ENCODE data around the gene ARFGEF3.
A peak's percentile ranks its signal among the peaks of the same experiment; 100 is the strongest.

Gene ARFGEF3

DNA sequence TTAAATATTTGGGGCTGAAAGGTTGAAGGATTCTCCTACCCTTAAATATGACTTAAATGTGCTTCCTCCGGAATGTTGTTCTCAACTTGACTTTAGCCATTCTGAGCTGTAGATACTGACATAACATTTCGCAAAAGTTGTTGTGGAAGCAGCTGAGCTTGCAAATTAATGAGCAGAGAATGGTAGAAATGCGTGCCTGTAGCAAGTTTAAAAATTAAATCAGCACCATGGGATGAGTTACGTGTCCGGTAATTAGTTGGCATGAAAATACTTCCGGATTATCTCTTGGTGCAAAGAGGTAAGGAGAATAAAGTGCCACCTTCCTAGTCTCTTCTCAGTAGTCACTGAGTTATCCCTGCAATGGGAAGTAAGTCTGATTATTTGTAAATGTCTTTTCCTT, 80.2 kb downstream of the ARFGEF3 start:
- DNase-seq (ENCODE audit: low read depth): no peak

DNA sequence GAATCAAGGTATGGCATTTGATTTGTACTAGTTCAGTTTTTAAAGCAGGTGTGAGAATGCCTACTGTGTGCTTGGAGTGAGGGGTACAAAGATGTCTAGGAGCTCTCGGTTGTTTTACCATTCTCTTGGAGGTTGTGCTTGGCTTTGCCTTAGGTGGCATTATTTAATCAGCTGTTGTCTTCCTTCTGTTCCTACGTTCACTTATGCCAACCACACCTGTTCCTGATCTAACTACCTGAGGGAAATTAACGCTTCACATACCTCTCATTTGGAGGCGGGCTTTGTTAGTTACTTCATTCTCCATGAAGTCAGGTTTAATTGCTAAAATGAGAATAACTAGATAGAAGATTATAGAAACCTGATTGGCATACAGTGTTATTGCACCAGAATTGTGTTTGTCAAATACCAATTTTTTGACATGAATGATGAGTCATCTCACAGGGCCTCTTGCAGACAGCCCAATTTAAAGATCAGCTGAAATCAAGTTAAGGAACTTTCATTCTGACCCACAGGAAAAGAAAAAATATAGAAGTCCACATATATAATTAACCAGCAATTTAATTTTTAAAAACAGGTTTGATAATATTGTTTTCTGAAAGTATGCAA, 81.4 kb downstream of the ARFGEF3 start:
- DNase-seq (ENCODE audit: low read depth): no peak

DNA sequence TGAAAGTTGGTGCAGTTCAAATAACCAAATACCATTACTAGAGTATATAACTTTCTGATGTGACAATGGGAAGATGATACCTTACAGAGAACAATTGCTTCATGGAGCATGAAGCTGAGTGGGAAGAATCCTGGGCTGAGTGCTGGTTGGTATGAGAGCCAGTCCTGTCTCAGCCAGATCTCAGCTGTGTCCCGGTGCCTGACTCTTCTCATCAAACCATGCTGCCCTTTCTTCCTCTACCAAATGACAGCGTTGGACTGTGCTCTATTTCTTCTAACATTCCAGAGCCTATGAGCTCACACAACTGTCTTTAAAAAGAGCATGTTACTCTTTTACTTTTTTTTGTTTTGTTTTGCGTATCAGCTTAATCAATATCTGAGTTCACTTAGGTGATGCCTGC, 84.0 kb downstream of the ARFGEF3 start:
- DNase-seq (ENCODE audit: low read depth): no peak

DNA sequence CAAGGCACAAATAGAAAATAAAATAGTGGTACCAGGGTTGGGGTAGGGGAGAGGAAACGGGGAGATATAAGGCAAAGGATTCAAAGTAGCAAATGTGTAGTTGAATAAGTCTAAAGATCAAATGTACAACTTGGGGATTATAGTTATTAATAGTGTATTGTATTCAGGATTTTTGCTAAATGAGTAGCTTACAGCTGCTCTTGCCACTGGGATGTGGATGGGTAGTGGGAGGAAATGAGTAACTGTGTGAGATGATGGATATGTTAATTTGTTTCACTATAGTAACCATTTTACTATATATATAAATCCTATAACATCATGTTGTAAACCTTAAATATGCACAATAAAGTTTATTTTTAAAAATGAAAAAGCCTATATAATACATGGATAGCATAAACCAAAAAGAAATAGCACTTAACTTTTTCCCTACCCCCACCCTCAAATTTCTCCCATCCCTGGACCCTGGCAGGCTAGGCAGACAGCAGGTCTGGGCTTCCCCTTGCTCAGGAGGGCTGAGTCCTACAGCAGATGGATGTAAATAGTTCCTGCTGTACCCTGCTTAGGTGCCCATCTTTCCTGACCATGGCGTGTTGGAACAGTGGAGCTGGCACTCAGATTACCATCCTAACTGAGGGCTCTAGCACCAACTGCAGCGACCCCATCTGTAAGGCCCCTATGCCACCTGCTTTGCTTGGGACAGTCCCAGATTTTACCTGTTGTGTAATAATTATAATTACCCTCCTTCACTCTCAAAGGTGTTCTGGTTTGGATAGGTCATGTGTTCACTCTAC, 85.1 kb downstream of the ARFGEF3 start:
- no peak for DNase-seq (ENCODE audit: low read depth)

DNA sequence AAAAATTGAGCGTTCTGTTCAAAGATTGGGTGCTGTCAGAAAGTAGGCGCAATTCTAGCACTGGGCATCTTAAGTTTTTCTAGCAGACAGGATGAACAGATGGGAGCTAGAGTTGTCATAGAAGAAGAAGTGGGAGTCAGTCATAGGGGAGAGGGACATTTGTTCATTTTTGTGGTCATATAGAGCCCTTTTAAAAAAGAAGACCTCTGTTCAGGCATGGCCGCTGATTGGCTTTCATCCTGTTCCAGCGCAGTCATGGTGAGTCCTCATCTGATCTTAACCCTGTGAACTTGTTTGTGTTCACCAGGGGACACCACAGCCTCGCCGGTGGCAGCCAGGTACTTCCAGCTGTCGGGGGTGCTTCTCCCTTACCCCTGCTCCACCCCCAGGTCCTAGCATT, 86.3 kb downstream of the ARFGEF3 start:
- no peak for DNase-seq (ENCODE audit: low read depth)

DNA sequence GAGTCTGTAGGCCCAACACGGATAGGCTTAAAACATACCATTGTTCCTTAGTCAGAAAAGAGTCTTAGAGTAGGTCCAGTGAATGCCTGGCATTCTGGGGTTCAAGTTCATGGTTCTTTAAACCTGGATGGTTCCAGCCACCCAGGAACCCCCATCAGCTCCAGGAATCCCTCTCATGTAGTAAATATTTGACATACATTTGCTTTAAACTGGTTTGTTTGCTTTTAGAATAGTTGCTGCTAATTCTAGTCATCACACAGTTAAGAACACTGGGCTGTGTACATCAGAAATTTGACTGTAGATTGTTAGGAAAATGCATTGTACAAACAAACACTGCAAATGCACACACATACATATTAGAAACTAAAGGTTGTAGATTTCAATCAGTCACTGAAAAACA, 87.1 kb downstream of the ARFGEF3 start:
- no peak for DNase-seq (ENCODE audit: low read depth)

DNA sequence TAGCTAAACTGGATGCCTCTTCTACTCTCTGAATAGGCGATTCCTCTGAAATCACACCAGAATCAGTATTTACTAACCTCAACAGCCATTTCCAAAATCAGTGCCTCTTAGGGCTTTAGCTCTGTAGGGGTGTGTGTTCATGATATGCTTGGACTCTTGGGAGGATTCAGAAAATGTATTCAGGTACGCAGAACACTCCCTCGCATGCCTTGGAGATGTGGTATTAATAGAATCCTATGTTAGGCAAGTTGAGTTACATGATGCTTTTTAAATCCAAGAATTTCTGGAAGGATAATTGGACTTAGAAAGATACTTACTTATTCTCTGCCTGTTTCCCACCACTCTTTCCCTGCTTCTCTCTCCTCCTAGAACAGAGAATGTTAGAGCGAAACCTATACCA, 88.3 kb downstream of the ARFGEF3 start:
- no peak for DNase-seq (ENCODE audit: low read depth)

DNA sequence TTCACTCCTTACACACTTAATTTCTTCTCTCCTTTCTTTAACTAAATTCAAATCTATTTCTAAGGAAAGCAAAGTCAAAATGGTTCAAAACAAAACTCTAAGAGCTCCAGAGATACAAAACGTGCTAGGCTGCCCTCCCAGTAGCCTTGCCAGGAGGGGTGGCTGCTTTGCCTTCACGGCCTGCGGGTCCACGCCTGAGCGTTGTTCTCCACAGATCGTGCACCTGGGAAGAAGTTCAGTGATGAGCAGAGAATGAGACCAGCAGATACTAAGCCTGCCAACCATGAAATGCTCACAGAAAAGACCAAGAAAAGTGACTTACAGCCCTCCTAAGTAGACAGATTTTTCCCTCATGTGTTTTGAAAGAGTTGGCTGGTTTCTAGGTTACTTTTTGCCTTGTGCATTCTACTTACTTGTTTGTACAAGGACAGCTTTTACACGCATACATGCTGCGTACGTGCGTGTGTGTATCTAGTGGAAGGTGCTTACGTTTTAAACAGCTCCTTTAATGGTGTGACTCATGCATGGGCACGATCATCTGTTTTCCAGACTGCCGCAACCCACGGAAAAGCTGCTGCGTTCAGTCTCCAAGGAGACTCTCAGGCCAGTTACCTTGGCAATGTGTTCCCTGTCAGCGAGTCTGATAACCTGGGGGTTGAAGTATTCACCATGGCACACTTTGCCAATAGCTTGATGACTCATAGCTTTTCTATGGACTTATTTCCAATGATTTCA, 88.9 kb downstream of the ARFGEF3 start:
- DNase-seq (ENCODE audit: low read depth): peak; percentile 89

DNA sequence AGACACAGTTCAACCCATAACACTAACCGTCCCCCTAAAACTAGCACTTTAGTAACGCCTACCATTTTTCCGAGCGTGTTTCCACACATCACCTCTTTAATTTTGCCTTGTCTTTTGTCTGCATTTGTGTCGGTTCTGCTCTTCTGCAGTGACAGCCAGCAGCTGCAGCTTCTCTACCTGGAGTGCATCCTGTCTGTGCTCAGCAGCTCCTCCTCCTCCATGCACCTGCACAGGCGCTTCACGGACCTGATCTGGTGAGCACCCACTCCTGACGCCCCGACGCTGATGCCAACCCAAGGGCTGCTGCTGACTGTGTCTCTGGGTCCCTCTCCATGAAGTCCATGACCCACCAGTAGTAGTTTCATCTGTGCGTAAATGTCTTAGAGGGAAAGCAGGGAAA, 92.0 kb downstream of the ARFGEF3 start:
- DNase-seq (ENCODE audit: low read depth): no peak

DNA sequence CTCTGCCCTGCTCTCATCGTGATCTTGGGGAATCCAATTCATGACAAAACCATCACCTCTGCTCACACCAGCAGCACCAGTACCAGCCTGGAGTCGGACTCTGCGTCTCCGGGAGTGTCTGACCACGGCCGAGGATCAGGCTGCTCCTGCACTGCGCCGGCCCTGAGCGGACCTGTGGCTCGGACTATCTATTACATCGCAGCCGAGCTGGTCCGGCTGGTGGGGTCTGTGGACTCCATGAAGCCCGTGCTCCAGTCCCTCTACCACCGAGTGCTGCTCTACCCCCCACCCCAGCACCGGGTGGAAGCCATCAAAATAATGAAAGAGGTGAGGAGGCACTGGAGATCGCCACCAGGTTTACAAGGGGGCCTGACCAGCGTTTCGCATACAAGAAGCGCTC, 93.7 kb downstream of the ARFGEF3 start:
- DNase-seq (ENCODE audit: low read depth): no peak

DNA sequence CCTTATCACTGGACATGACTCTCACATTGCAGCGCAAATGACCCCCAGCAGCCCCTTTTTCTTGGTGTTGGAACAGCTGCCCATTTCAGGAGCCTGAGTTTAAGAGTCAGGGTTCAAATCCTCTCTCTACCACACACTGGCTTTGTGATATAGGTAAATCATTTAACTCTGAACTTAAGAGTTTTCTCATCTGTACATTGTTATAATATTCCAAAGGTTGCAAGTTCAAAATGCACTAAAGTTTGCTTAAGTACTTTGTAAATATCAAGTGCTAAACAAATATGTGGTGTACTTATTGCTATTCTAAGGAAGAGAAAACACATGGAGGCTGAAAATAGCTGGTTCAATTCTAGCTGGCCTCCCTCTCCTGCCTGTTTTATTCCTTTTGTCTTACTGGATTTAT, 95.9 kb downstream of the ARFGEF3 start:
- DNase-seq (ENCODE audit: low read depth): no peak

DNA sequence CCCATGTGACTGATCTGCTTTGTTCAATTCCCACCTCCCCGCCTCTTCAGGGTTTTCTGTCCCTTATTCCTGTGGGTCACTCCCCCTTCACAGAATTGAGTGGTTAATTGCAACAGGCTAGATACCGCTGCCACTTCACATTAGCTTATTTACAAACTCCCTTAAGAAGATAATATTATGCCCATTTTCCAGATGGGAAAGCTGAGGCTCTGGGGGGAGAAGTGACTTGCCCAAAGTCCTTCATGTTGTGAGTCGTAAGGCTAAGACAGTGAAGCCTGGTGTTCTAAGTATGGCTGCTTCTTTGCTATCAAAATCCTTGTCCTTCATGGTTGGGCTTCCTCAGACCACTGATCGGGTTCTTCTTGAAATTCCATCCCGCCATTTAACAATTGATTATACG, 96.5 kb downstream of the ARFGEF3 start:
- DNase-seq (ENCODE audit: low read depth): no peak

DNA sequence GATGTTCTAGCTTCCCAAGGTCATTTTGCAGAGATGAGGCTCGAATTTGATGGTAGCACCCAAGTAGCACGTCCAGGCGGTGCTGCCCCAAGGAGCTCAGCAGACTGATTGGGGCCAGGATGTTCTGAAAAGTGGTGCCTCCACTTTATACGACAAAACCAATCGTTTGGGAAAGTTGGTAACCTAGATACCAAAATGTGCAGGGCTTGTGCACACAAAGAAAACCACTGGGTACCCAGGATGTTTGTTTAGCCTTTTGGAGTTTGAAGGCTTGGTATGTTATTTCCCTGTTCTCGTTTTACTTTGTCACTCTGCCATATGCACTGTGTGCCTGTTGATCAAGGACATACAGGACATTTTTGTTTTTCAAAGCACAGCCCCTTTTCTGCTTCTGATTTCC, 97.3 kb downstream of the ARFGEF3 start:
- no peak for DNase-seq (ENCODE audit: low read depth)

DNA sequence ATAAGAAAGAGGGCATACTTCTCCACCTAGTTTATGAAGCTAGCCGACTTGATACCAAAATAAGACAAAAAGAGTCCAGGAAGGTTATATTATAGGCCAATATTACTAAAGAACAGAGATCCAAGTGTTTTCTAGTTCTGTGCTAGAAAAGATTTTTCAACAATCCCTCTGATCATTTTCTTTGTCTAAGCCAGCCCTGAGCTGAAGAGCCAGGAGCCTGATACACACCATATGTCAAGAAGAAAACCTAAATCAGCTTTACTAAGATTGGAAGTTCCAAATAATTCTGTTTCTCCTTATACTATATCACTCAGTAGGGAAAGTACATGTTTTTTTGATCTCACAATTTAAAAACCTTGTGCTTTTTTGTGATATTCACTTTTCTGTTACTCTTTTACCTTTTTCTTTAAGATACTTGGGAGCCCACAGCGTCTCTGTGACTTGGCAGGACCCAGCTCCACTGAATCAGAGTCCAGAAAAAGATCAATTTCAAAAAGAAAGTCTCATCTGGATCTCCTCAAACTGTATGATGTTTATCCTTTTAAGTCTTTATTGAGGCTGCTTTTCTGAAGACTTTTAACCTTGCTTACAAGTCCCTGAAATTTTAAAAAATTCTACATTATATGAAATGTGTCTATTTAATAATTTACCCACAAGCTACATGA, 99.5 kb downstream of the ARFGEF3 start:
- no peak for DNase-seq (ENCODE audit: low read depth)

DNA sequence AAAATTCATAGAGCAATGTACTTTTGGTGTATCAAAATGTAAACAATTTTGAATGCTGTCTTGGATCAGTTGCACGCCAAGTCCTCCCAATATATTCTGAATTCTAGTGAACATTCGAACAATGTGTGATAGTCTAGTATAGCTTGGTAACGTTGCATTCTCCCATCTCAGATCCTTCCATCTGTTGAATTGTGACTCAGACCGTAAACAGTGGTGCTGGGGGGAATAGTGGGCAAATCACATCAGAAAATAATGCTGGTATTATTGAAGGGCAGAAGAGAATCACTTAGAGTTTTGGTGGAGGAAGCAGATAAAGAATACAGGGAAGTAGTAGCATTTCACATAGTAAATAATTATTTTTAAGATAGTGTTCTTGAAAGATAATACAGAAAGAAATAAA, 102.2 kb downstream of the ARFGEF3 start:
- no peak for DNase-seq (ENCODE audit: low read depth)

DNA sequence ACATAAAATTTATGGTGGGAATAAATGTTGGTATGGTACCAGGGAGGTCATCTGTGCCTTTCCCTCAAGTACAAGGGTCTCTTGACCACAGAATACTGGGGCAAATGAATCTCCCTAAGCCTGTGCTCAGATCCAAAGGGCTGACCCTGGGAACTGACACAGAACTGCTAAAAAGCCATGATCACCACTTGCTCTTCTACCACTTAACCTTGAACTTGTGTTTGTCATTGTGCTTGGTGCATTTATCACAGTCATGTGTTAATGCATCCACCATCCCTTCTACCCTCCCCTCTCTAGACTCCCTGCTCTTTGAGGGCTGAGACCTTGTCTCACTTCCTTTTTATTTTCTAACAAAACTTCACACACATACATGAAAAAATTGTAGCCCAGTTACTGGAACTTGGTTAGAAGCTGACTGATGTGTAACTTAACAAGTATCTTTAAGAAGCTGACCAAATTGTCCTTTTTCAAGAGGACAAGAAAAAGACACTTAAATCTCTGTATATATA, 102.7 kb downstream of the ARFGEF3 start:
- no peak for DNase-seq (ENCODE audit: low read depth)

DNA sequence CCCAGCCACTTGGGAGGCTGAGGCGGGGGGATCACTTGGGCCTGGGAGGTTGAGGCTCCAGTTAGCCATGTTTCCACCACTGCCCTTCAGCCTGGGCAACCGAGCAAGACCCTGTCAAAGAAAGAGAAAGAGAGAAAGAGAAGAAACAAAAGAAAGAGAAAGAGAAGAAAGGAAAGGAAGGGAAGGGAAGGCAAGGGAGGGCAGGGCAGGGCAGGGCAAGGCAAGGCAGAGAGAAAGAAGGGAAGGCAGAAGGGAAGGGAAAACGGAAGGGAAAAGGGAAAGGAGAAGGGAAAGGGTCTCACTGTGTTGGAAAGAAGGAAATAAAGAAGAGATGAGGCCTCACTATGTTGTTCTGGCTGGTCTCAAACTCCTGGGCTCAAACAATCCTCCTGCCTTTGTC, 104.4 kb downstream of the ARFGEF3 start:
- DNase-seq (ENCODE audit: low read depth): no peak

DNA sequence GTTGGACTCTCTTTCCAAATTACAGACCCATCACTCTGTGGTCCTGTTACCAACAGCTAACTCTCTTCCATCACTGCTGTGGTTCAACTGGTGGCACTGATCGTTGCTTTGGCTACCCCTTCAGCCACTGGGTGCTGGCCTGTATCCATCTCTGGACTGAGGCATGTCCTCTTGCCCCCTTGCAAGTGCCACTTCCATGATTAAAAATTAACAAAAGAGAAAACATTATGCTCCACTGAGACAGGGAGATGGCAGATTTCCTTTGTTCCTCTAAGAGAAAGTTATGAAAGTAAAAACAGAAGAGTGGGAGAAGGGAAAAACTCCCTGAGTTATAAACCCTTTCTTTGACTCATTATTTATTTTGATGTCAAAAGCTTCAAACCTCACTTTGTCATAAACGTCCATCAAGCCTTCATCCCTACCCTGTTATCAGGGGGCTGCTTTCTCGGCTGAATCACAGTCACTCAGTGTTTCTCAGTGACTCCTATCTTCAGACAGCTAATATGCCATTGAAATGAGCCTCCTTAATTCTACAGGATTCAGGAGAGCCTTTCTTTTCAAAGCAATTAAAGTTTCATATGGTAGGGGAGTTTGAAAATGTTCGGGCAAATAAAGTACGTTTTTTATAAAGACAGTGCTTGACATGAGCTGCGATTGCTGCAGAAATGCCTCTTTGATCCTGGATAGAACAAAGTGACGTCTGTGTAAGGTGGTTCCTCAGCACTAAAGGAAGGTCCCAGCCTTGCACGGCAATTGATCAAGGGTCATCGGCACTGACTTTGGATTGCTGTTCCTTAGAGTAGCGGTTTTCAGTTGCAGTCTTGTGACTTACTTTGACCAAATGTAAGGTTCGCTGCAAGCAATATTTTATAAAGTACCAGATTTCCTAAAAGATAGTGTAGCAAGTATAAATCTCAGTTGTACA, 106.5 kb downstream of the ARFGEF3 start:
- DNase-seq (ENCODE audit: low read depth): no peak

DNA sequence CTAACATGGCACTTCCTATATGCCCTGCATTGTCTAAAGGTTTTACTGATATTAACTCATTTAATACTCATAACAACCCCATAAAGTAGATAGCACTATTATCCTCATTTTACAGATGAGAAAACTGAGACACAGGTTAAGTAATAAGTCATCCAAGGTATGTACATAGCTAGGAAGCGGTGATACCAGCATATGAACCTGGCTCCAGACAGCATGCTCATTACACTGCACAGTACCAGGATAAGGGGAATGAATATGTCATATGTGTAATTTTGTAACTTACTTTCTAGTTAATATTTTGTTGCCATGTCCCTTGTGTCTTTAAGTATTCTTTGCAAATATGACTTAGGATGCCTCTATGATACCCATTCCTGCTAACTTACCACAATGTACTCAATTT, 109.7 kb downstream of the ARFGEF3 start:
- no peak for DNase-seq (ENCODE audit: low read depth)

DNA sequence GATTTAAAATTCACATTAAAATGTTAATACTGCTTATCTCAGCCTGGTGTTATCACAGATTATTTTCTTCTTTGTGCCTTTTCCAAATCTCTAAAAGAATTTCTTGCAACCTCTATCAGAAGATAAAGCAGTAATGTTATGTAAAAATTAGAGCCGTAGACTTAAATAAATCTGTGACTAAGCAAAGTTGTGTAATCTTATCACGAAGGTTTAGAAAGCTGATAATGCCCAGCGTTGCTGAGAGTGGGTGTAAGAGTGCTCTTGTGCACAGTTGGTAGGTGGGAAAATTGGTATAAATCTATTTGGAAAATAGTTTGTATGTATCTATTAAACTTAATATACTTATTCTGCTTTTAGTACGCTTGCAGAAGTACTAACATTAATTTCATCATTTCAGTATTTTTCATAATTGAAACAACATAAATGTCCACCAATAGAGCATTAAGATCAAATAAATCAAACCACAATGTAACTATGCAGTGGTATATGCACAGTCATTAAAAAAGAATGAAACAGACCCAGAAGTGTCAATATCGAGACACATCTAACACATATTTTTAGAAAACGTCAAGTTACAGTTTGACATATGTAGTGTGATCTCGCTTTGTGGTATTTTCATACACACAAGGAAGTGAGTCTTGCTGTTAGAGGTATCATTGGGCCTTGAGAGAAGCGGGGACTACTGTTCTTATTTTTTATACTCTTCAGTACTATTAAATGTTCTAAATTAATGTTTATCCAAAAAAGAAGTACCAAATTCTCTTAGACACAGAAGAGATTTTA, 111.0 kb downstream of the ARFGEF3 start:
- peak; percentile 81 for DNase-seq (ENCODE audit: low read depth)

DNA sequence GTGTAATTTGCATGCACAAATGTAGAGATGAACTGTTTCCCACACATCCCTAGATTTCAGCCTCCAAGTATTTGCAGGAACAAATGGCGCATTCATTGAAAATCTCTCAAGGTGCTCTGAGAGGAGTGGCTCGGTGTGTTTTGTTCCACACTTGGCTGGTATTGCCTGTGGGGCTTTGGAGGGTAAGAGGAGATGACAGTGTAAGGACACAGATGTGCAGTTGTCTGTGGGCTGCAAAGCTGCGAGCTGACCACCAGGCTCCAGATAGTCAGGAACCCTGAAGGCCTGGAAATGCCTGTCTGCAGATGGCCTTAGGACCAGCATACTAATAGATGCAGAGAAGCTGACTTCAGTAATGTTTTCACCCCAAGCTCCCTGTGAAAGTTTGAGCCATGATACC, 114.2 kb downstream of the ARFGEF3 start:
- no peak for DNase-seq (ENCODE audit: low read depth)

All from amniotic epithelial cell (primary cell).